Measurements from ENCODE around the gene BCDIN3D. TPM values are rescaled to one million over a fixed set of nuclear protein-coding genes. Genes with fewer than 3 reads are reported as not detected.

Gene BCDIN3D
- total and polyA plus RNA-seq, 10 of the 15 experiments (the other 5 are each of a cell fraction or from before 2014, with no cell fraction given) = 3.7 to 7.2 (median 6.4) TPM

GRCh38 chr12:49842519-49843352, at the start of gene BCDIN3D (continued):
- TF ChIP-seq RELB (IDR thresholded peaks at IDR 0.05; ENCODE audit: low read depth) (peak; percentile 42), HDAC2 (IDR thresholded peaks at IDR 0.05) (no peak), POLR2AphosphoS5 (IDR thresholded peaks at IDR 0.05; ENCODE audit: low read length) (peak; percentile 91), IRF3 (IDR thresholded peaks at IDR 0.05) (no peak), KLF5 (IDR thresholded peaks at IDR 0.05; ENCODE audit: partially characterized antibody) (peak; percentile 60), CHD1 (IDR thresholded peaks at IDR 0.05; ENCODE audit: low read depth, low read length) (0 out of 2 replicates have a peak, but pooled peaks have one; percentile 46), SIX5 (IDR thresholded peaks at IDR 0.05; ENCODE audit: low read depth, low read length, severe bottlenecking) (peak; percentile 24), MTA3 (IDR thresholded peaks at IDR 0.05; ENCODE audit: borderline replicate concordance, low read length) (no peak), POLR2AphosphoS2 (IDR thresholded peaks at IDR 0.05; ENCODE audit: low read depth, low read length) (peak; percentile 90), ASH2L (IDR thresholded peaks at IDR 0.05; ENCODE audit: borderline replicate concordance, low read depth) (no peak), NRF1 (conservative IDR thresholded peaks at IDR 0.05; ENCODE audit: low read depth, low read length) (peak; percentile 41), SPI1 (IDR thresholded peaks at IDR 0.05; ENCODE audit: borderline replicate concordance, insufficient read depth, low read depth, low read length) (peak; percentile 49; the same call in 1 of the 2 replicates), IKZF2 (IDR thresholded peaks at IDR 0.05) (peak; percentile 55 to 71), NR2C2 (IDR thresholded peaks at IDR 0.05; ENCODE audit: borderline replicate concordance, control insufficient read depth, insufficient read length, low read depth) (no peak)
- TF ChIP-seq, protein P1, sequence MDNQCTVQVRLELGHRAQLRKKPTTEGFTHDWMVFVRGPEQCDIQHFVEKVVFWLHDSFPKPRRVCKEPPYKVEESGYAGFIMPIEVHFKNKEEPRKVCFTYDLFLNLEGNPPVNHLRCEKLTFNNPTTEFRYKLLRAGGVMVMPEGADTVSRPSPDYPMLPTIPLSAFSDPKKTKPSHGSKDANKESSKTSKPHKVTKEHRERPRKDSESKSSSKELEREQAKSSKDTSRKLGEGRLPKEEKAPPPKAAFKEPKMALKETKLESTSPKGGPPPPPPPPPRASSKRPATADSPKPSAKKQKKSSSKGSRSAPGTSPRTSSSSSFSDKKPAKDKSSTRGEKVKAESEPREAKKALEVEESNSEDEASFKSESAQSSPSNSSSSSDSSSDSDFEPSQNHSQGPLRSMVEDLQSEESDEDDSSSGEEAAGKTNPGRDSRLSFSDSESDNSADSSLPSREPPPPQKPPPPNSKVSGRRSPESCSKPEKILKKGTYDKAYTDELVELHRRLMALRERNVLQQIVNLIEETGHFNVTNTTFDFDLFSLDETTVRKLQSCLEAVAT (IDR thresholded peaks at IDR 0.05) = peak; percentile 34; the same call in 1 of the 2 replicates
- TF ChIP-seq, protein P2, sequence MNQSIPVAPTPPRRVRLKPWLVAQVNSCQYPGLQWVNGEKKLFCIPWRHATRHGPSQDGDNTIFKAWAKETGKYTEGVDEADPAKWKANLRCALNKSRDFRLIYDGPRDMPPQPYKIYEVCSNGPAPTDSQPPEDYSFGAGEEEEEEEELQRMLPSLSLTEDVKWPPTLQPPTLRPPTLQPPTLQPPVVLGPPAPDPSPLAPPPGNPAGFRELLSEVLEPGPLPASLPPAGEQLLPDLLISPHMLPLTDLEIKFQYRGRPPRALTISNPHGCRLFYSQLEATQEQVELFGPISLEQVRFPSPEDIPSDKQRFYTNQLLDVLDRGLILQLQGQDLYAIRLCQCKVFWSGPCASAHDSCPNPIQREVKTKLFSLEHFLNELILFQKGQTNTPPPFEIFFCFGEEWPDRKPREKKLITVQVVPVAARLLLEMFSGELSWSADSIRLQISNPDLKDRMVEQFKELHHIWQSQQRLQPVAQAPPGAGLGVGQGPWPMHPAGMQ (IDR thresholded peaks at IDR 0.05; ENCODE audit: borderline replicate concordance) = no peak
- TF ChIP-seq, protein P3, sequence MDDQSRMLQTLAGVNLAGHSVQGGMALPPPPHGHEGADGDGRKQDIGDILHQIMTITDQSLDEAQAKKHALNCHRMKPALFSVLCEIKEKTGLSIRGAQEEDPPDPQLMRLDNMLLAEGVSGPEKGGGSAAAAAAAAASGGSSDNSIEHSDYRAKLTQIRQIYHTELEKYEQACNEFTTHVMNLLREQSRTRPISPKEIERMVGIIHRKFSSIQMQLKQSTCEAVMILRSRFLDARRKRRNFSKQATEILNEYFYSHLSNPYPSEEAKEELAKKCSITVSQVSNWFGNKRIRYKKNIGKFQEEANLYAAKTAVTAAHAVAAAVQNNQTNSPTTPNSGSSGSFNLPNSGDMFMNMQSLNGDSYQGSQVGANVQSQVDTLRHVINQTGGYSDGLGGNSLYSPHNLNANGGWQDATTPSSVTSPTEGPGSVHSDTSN (IDR thresholded peaks at IDR 0.05; ENCODE audit: insufficient replicate concordance, low read depth, low read length) = peak; percentile 90
- TF ChIP-seq, protein P4, sequence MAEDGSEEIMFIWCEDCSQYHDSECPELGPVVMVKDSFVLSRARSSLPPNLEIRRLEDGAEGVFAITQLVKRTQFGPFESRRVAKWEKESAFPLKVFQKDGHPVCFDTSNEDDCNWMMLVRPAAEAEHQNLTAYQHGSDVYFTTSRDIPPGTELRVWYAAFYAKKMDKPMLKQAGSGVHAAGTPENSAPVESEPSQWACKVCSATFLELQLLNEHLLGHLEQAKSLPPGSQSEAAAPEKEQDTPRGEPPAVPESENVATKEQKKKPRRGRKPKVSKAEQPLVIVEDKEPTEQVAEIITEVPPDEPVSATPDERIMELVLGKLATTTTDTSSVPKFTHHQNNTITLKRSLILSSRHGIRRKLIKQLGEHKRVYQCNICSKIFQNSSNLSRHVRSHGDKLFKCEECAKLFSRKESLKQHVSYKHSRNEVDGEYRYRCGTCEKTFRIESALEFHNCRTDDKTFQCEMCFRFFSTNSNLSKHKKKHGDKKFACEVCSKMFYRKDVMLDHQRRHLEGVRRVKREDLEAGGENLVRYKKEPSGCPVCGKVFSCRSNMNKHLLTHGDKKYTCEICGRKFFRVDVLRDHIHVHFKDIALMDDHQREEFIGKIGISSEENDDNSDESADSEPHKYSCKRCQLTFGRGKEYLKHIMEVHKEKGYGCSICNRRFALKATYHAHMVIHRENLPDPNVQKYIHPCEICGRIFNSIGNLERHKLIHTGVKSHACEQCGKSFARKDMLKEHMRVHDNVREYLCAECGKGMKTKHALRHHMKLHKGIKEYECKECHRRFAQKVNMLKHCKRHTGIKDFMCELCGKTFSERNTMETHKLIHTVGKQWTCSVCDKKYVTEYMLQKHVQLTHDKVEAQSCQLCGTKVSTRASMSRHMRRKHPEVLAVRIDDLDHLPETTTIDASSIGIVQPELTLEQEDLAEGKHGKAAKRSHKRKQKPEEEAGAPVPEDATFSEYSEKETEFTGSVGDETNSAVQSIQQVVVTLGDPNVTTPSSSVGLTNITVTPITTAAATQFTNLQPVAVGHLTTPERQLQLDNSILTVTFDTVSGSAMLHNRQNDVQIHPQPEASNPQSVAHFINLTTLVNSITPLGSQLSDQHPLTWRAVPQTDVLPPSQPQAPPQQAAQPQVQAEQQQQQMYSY (CRISPR knock-in tag; IDR thresholded peaks at IDR 0.05) = no peak
